Inflammatory macrophage treated with lipopolysaccharide for 1 hour (primary cell): ENCODE data around the gene ROBO3.

ENCODE experiments used
- DNase-seq, 2 donors: peaks; one replicate each; pipeline ENCODE4 v3.0.0-alpha.2; 2020 to 2022

ROBO3 gene

DNA sequence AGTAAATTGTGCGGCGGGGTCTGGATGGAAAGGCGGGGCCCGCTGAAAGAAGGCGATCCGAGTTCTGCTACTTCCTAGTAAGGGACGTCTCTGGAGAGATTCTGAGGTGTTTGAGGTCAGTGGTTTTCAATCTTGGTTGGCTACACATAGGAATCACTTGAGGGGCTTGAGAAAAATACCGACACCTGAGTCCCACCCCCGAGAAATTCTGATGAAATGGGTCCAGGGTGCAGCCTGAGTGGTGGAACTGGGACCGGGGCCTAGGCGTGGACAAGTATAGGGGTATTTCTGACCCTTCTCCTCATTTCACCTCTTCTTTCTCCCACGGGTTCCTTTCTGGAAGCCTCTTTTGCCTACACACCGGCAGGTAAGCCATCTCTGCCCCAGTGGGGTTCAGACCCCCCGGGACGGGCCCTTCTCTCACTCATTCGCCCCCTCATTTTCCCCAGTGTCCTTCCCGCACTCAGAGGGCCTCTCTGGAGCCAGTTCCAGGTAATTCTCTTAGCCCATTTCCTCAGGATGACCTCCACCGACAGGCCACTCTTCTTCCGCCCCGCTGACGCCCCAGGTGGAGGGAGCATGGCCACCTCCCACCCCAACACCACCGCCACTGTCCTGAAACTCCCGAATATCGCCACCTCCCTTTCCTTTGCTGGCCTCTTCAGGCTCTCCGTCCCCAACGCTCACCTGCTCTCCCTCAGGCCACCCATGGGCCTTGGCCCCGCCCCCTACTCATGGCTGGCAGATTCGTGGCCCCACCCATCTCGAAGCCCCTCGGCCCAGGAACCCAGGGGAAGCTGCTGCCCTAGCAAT, 11.8 kb downstream of the ROBO3 start:
- DNase-seq, result no peak

DNA sequence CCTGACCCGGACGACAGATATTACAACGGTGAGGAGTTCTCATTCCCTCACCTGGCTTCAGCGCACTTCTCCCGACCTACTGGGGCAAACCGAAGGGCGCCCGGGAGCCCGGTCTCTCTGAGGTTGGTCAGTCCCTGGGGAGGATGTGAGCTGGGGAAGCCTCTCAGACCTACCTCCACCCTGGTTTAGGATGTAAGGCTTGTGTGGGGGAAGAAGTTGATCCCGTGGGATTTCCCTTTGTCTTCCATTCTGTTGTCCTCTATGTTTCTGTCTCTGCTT, 12.3 kb downstream of the ROBO3 start:
- DNase-seq, result no peak

DNA sequence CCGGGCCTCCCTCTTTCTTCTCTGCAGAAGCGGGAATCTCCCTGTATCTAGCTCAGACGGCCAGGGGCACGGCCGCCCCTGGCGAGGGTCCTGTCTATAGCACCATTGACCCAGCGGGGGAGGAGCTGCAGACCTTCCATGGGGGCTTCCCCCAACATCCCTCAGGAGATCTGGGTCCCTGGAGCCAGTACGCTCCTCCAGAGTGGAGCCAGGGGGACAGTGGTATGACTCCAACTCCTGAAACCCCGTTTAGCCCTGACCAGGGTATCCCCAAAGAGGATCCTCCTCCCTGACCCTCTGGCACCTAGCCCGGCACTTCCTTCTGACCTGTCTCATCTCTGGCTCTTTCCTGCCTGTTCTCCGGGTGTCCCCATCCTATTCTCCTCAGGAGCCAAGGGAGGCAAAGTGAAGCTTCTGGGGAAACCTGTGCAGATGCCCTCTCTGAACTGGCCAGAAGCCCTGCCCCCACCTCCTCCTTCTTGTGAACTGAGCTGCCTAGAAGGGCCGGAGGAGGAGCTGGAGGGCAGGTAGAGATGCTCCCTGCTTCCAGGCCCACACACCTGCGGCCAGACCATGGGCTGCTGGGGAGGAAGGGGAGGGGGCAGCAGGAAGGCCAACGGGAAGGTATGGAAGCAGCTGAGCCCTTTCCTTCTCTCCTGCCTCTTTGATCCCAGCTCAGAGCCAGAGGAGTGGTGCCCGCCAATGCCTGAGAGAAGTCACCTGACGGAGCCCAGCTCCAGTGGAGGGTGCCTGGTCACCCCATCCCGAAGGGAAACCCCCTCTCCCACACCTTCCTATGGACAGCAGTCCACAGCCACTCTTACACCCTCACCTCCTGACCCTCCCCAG, 12.9 kb downstream of the ROBO3 start:
- no peak for DNase-seq

DNA sequence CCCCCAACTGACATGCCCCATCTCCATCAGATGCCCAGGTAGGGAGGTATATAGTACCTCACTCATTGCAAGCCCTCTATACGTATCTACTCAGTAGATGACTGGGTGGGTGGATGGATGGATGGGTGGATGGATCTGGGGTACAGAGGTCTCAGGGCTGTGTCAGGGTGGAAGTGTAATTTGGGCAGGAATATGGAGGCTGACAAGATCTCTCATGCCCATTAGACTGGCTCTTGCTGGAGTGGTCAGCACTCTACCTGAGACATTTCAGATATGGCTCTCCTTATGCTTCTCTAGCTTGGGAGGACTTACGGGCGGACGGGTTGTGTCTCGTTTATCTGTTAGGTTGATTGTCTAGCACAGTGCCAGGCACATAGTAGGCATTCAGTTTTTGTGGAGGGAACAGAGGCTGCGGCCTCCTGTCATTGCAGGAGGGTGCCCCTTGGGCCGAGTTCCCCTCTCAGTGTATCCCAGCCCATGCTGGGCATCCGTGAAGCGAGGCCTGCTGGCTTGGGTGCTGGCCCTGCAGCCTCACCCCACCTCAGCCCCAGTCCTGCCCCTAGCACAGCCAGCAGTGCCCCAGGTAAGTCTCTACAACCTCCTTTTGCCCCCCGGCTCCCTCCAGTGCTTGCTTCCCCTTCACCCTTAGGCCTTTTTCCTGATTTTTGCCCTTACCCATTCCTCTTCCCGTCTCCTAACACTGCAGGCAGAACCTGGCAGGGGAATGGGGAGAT, 13.7 kb downstream of the ROBO3 start:
- DNase-seq, result no peak

DNA sequence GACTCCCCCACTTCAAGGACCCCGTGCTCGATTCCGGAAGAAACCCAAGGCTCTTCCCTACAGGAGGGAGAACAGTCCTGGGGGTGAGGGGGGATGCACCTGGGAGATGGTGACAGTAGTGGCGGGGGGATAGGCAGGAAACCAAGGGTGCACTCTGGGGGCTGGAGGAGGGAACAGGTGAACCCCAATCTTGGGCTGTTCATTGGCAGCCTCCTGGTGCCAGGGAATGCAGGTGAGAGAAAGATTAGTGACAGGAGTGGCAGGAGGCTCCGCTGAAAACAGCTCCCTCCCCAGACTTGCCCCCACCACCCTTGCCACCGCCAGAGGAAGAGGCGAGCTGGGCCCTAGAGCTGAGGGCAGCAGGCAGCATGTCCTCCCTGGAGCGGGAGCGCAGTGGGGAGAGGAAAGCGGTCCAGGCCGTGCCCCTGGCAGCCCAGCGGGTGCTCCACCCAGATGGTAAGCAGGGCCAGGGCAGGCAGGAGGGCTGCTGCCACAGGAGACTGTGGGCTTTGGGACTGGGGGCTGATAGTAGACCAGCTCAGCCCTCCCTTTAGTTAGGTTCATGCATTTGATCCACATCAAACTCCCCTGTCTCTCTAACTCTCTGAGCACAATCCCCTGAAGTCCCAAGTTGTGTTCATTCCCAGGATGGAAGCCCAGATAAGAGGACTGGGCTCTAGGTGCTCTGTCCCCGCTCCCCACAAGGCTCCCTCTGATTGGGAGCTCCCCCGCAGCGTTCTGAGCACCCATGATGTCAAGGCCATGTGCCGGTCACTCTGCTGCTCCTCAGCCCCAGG, 14.5 kb downstream of the ROBO3 start:
- no peak for DNase-seq

DNA sequence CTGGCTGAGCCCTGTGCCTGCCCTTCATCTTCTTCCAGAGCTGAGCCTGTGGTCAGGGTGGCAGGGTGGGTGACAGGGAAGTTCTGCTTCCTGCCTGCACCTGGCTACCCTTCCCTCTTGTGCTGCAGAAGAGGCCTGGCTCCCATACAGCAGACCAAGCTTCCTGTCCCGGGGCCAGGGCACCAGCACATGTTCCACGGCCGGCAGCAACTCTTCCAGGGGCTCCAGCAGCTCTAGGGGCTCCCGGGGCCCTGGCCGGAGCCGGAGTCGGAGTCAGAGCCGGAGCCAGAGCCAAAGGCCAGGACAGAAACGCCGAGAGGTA, 15.0 kb downstream of the ROBO3 start:
- DNase-seq, result no peak

DNA sequence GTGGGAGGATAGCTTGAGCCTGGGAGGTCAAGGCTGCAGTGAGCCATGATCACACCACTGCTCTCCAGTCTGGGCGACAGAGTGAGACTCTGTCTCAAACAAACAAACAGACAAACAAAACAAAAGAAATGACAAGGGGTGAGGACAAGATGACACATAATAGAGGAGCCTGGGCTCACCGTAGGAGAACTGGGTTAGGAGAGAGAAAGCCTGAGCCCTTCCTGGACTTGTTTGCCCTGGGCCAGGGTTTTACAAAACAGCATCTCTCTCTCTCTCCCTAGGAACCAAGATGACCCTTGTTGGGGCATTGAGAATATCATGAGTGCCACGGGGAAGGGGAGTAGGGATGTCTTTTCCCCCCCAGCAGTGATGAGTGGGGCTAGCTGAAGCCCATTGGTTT, 15.7 kb downstream of the ROBO3 start:
- no peak for DNase-seq

DNA sequence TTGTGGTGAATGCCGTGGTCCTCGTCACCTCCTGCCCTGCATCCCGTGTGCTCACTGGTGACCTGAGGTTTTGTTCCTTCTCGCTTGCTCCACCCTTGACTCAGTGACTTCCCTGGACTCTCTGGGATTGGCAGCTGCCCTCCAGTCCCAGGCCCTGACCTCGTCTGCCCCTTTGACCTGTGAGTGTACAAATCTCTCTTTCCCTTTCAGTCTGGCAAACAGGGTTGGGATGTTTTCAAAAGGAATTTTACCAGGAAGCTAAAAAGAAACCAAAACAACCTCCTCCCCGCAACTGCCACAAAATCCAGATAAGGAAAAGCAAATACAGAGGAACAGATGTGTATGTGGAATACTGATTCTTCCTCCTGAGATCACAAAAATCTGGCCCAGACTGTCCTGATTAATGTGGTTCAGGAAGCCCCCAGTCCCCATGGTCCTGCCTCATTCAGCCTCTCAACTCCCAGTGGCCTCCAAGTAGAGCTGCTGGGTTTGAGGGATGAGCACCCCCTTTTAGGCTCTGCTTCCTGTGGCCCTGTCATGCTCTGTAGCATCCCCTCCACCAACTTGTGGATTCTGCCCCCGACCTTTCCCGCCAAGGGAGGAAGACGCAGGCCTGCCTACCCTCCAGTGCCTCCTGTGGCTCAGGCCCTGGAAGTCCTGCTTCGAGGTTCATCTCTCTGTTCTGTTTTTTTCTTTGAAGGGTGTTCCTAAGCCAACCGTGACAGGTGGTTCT, 17.3 kb downstream of the ROBO3 start:
- no peak for DNase-seq

DNA sequence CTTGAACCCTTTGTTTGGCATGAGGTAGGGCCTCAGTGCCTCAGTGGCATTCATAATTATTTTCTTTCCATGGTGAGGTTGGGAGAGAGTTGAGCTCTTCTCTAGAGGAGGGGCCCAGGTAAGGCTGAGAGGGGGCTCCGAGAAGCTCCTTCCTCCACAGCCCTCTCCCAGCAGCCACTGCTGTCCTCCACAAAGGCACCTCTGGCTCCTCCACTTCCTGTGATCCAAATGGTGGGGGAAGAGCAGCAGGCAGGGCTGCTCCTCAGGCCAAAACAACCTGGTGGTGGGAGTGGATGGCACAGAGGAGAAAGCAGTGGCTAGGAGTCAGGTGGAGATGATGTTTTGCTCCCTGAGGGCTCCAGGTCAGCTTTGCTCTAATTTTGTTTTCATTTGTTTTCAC, 19.1 kb downstream of the ROBO3 start:
- no peak for DNase-seq

DNA sequence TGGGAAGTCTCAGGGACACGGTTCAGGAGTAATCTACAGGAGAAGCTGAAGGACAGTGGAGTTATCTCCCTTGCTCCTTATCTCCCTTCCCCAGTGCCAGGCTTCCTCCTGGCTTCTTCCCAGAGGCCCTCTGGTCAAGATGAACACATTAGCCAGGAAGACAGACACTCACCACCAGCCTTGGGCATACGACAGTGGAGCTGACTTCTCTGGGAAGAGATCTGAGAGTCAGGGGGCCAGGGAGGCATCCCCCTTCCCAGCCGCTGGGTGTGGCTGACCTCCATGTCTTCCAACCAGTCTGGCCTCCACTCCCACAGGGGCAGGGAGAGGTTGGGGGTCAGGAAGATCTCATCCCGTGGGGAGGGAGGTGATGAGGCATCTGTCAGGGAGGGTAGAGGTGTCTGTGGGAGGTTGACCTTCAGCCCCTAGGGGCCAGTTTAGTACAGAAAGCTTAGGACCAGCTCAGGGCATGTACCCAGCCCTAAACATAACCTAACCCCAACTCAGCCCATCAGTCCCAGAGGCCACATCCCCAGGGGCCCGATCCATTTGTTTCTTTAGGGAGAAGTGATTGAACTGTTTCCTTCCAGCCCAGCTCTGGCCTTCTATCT, 19.7 kb downstream of the ROBO3 start:
- no peak for DNase-seq

DNA sequence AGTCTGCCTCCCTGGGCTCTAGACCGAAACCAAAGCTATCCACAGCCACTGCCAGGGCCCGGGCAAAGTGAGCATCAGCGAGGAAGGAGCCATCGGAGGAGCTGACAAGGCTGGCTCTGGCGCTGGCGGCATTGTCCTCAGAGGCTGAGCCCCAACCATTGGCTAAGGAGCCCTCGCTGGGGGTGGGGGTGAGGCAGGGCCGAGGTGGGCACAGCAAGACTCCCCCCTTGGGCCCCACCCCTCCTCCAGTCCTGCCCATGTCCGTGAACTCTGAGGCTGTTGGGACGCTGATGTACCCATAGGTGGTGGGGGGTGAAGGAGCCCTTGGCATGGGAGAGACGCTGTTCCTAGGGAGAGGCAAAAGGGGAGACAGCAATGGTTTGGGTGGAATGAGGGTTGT, 21.2 kb downstream of the ROBO3 start:
- DNase-seq, result no peak

DNA sequence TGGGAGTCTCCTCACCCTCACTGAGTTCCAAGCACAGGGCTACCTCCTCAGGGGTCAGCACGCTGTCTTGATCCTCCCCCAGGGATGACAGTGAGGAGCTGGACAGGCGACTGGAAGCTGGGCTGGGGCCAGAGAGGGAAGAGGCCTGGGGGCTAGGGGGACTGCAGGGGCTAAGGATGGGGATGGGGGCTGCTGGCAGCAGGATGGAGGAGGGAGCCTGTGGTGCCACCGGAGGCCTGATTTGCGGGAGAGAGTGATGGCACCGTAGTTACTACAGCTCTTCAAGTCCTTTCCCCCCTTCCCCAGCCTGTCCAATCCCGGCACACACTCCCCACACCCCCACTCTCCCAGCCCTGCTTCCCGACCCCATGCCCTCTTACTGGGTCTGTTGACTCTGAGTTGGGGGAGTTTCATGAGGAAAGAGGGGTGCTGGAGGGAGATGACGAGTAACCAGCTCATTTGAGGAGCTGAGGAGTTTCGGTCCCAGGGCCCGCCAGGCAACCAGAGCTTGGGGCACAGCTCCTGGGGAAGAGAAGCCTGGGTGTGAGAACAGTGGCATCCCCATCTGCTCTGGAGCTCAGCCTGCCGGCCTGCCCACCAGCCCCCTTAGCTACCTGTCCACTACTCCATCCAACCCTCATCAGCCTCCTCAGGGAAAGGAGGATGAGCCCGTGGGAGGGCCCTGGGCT, 21.9 kb downstream of the ROBO3 start:
- DNase-seq, result no peak

DNA sequence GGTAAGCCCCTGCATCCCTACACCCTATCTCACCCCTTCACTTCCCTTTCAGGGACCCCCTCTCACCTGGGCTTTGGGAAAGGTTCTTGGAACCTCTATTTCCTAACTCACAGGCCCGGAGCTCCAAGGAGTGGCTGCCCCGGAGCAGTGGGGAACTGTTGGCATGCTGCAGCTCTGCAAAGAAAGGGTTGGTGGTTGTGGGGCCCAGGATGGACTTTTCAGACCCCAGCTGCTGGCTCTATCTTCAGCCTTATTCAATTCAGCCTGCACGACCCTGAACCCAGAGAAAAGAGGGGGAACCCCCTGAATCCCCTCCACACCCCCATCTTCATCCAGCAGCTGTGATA, 22.4 kb downstream of the ROBO3 start:
- no peak for DNase-seq

DNA sequence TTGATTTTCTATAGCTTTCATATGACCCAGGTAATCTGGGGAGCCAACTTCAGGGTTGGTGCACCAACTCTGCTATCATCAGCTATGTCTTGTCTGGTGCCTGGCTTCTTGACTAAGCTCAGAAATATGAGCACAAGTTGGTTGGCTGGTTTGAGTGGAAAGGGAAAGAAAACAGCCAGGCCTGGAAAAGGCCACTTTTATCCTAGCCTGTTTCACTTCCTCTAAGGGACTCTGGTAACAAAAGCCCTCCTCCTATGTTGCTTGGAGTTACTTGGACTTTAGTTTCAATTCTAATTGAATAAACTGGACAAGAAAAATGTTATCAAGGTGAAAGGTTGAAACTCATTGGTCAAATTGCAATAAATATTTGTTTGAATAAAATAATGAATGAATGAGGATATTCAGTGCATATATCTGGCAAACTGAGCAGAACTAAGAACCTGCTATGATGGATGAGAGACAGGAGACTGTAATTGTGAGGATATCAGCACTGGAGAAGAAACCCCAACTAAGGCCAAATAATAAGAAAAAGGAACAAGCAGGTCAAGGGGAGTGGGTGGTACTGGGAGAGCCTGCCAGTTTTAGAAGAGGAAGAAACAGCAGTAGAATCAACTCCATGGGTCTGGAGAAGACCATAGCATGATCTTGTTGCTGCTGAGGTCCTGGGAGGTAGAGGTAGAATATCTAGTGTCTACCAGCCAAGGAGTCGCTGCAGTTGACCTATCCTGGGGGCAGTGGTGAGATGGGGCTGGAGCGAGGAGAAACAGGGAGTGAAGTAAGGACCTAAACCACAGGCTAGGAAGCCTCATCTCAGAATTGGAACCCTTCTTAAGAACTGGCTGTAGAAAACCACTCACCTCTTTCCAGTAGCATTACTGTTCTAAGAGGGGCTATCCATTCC, 24.2 kb downstream of the ROBO3 start:
- peak; percentile 65 to 66 for DNase-seq

DNA sequence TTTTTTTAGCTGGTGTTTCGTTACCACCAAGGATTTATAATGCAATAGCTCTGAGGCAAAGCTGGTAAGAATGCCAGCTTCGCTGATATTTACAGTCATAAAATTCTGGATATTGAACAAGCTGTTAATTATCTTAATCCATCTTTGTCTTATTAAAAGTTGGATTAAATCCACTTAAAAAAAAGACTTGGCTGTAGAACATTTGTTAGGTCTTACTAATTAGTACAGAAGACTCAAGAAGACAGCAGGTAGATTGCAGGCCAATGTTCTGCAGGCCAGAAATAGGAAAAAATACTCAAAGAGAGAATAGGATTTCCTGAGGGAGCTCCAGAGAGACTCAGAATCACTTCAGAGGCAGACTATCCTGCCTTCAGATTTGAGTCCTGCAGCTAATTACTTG, 24.9 kb downstream of the ROBO3 start:
- no peak for DNase-seq

DNA sequence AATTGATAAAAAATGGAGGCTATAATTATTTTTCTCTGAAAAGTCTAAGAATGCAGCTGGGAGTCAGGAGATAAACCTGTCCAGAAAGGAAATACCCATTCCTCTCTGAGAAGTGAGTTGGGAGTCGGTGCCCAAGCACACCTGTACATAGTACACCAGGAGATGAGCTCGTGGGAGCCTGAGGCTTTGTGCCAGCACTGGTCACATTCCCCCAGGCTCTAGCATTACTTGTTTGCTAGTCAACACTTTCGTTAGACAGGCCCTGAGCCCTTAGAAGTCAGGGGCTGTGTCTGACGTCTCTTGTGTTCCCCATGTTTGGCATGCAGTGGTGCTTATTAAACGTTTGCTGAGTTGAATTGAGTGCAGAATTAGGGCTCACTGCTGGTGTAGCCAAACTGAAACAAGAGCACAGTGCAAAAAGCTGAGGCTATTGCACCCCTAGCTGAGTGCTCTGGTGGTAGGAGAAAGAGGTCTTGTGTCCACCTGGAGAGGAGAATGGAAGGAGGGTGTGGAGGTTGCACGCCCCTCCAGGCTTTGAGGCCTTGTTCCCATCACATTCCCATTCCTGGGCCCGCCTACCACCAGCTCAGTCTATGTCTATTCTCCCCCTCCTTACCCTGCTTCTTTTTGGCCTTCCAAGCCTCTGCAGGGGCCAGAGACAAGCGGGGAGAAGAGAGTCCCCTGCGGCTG, 25.6 kb downstream of the ROBO3 start:
- DNase-seq, result no peak

DNA sequence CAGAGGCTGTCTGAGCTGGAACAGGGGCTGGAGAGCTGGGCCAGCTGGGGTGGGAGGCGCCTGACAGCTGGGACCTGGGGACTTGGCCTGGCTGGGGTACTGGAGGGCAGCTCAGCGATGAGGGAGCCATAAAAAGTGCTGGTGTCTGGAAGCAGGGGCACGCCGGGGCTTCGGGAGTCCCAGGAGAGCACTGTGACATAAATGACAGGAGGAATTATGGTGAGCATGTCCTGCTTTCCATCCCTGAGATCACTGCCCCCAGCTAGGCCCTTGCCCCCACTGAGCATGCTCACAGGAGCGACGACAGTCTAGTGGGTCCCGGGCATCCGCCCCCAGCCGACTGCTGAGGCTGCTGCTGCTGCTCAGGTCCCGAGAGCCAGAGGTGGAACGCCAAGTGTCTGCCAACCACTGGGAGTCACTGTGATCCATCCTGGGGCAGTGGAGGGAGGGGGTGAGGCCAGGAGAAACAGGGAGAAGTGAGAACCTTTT, 26.2 kb downstream of the ROBO3 start:
- DNase-seq, result no peak

DNA sequence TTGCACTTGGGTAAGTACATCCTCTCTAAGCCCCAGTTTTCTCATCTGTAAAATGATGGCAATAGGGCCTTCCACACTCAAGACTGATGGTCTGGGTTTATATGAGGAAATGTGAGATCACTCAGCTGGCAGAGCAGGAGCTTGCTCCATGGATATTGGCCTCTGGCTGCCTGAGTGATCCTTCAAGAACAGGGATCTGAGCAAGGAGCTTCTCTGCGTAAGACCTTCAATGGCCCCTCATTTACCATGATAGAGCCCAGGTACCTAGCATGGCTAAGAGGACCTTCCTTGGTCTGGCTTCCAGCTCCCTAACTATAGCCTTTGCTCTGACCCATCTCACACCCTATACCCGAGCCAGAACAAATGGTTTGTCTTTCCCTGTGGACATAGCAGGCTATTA, 26.9 kb downstream of the ROBO3 start:
- no peak for DNase-seq

DNA sequence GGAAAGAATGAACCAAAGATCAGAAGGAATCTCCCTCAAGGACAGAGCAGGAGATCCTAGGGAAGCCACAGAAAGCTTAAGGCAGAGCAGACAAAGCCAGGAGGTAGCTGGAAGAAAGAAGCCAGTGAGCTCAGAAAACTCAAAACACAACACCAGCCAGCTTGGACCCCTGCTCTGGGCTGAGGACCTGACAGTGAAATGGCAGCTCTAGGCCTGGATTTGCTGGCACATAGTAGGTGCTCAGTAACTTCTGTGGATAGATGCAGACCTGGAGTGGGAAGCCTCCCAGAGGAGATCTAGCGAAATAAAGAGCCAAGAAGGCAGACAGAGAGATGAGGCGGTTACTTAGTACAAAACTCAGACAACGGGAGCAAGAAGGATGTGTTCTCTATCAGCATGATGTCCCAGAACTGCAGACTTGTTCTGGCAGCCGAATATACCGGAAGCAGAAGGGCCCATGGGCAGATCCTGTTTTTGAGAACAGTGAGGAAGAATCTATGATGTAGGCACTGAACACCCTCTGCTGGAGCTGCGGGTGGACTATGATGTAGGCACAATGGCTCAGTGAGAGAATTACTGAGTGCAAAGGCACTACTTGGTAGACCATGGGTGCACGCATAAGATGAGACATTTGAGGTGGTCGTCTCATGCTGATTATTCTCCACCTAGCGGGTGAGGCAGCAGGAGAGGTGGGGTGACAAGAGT, 27.7 kb downstream of the ROBO3 start:
- DNase-seq, result peak; percentile 20 to 28
